K562 (cell line): ENCODE results near the gene C4orf50. TPM values are rescaled to one million over a fixed set of nuclear protein-coding genes. Genes with fewer than 3 reads are reported as not detected.

Experiments used
- ATAC-seq: fragments of 200-7000 bp; cut with Tn5 transposase; 3 replicates; pipeline ENCODE4 v1.9.1; 2020; ENCODE audit warnings: moderate library complexity
- BruUV-seq: library from RNA; stranded (reverse); fragments of 400-500 nt; replicated peaks from 2 replicates; lab custom pipeline; 2021; lab: Mats Ljungman, UMichigan
- CTCF ChIA-PET: fragments of 300-600 bp; formaldehyde crosslinking; extraction: SDS; loops from one replicate; lab custom pipeline; 2021; ENCODE audit warnings: low intra/inter-chr PET ratio; lab: Yijun Ruan, JAX
- POLR2A ChIA-PET: fragments of 300-600, 350-650 bp; sonication (Branson Sonifier 250); formaldehyde crosslinking; extraction: SDS; loops from one replicate; lab custom pipeline; 2021; ENCODE audit warnings: antibody characterized with exemption, inconsistent platforms; lab: Yijun Ruan, JAX
- DNase-seq, 4 experiments: peaks; one replicate each; pipeline versions ENCODE4 v3.0.0 to v3.0.0-alpha.2; 2011 to 2018; ENCODE audit warnings: low spot score in 3 of 4, mixed read lengths in 3 of 4; ENCODE audit errors: extremely low read depth in 1 of 4
- FAIRE-seq: peaks from 2 replicates; lab custom pipeline; 2011; peaks lifted over from hg19 to GRCh38; lab: Jason Lieb, UNC
- H2AFZ ChIP-seq: 2 replicates; pipeline ENCODE4 v1.6.0; 2011; ENCODE audit warnings: low read depth, low read length, control low read depth, inconsistent platforms
- H3K27ac ChIP-seq: fragments of 200-600 bp; 3 replicates; pipeline ENCODE4 v1.8.0; 2011; ENCODE audit warnings: low read depth, mild to moderate bottlenecking, control low read depth, inconsistent platforms, low read length, moderate library complexity, mixed read lengths; ENCODE audit errors: extremely low read depth
- H3K27me3 ChIP-seq, 2 experiments: fragments of 300-600 bp in 1 of 2; 2 replicates in 1 of 2; 3 replicates in 1 of 2; pipeline versions ENCODE4 v1.6.0 to v1.8.0; 2011; ENCODE audit warnings: inconsistent platforms in 2 of 2, low read length in 2 of 2, mild to moderate bottlenecking in 1 of 2, mixed read lengths in 1 of 2, moderate library complexity in 1 of 2; ENCODE audit not compliant: control insufficient read depth in 2 of 2, insufficient read depth in 2 of 2
- H3K36me3 ChIP-seq: fragments of 300-600 bp; 3 replicates; pipeline ENCODE4 v1.8.0; 2011; ENCODE audit warnings: mild to moderate bottlenecking, low read length, inconsistent platforms; ENCODE audit not compliant: control insufficient read depth, insufficient read depth
- H3K4me1 ChIP-seq, 2 experiments: fragments of 200-600 bp in 1 of 2; replicated peaks in 1 of 2; 2 replicates in 1 of 2; 3 replicates in 1 of 2; pipeline versions ENCODE4 v1.5.1 to v1.8.0; 2011; ENCODE audit warnings: inconsistent platforms in 2 of 2, low read length in 2 of 2, mild to moderate bottlenecking in 1 of 2, mixed read lengths in 1 of 2, moderate library complexity in 1 of 2; ENCODE audit not compliant: control insufficient read depth in 2 of 2, insufficient read depth in 2 of 2
- H3K4me2 ChIP-seq: 2 replicates; pipeline ENCODE4 v1.6.1; 2011; ENCODE audit warnings: low read length, control low read depth, inconsistent platforms, mixed read lengths; ENCODE audit not compliant: insufficient read depth
- H3K4me3 ChIP-seq: fragments of 200-600 bp; sonication (generic), shearing (Covaris generic); 2 replicates; pipeline ENCODE4 v1.5.1; 2016; ENCODE audit warnings: control low read depth, inconsistent platforms
- H3K79me2 ChIP-seq: fragments of 200-600 bp; 3 replicates; pipeline ENCODE4 v1.8.0; 2011; ENCODE audit warnings: low read length, inconsistent platforms; ENCODE audit not compliant: control insufficient read depth, insufficient read depth
- H3K9ac ChIP-seq, 2 experiments: 2 replicates each; pipeline versions ENCODE4 v1.6.0 to v1.6.1; 2011; ENCODE audit warnings: low read depth in 2 of 2, low read length in 2 of 2, control low read depth in 1 of 2, inconsistent platforms in 1 of 2, mild to moderate bottlenecking in 1 of 2, mixed read lengths in 1 of 2; ENCODE audit not compliant: insufficient read depth in 1 of 2
- H3K9me1 ChIP-seq: one replicate; pipeline ENCODE4 v1.6.0; 2011; ENCODE audit warnings: inconsistent platforms, mild to moderate bottlenecking, low read length, moderate library complexity; ENCODE audit not compliant: control insufficient read depth, insufficient read depth
- H3K9me3 ChIP-seq: replicated peaks from 2 replicates; pipeline ENCODE4 v1.5.1; 2011; ENCODE audit warnings: low read depth, low read length, inconsistent platforms; ENCODE audit not compliant: control insufficient read depth, insufficient read depth
- H4K20me1 ChIP-seq: replicated peaks from 2 replicates; pipeline ENCODE4 v1.6.1; 2011; ENCODE audit warnings: low read length, inconsistent platforms, mixed read lengths; ENCODE audit not compliant: control insufficient read depth, insufficient read depth
- BCL6 ChIP-seq: fragments of 250-450 bp; sonication (Bioruptor Pico); IDR thresholded peaks from 2 replicates; pipeline ENCODE4 v1.4.0; 2020
- CTCFL ChIP-seq: IDR thresholded peaks from 2 replicates; pipeline ENCODE4 v1.6.1; 2011; ENCODE audit warnings: borderline replicate concordance, low read depth, mild to moderate bottlenecking, moderate library complexity, low read length; ENCODE audit not compliant: insufficient read depth, poor library complexity, severe bottlenecking
- HDAC6 ChIP-seq: IDR thresholded peaks from 2 replicates; pipeline ENCODE4 v1.6.1; 2012; ENCODE audit warnings: low read depth, mild to moderate bottlenecking, control low read depth, inconsistent platforms, low read length, moderate library complexity
- NRF1 ChIP-seq, 2 experiments: fragments of 450-650 bp; IDR thresholded peaks in 1 of 2; conservative IDR thresholded peaks in 1 of 2; 2 replicates each; pipeline ENCODE4 v1.6.1; 2014; ENCODE audit warnings: mild to moderate bottlenecking in 2 of 2
- POLR3G ChIP-seq: IDR thresholded peaks from 2 replicates; pipeline ENCODE4 v1.6.1; 2011; ENCODE audit not compliant: insufficient read length, insufficient replicate concordance; ENCODE audit errors: extremely low read depth
- RB1 ChIP-seq: fragments of 450-650 bp; IDR thresholded peaks from 2 replicates; pipeline ENCODE4 v1.6.1; 2017; ENCODE audit warnings: low read depth, mild to moderate bottlenecking
- STAT5B ChIP-seq: fragments of 250-450 bp; sonication (Bioruptor Pico); IDR thresholded peaks from 2 replicates; pipeline ENCODE4 v1.8.0; 2021; ENCODE audit warnings: mild to moderate bottlenecking, inconsistent platforms
- UBTF ChIP-seq, 2 experiments: IDR thresholded peaks; 2 replicates each; pipeline ENCODE4 v1.6.1; 2012; ENCODE audit warnings: improper control_type of control experiment in 2 of 2, low read depth in 2 of 2, low read length in 2 of 2, borderline replicate concordance in 1 of 2
- ZNF232 ChIP-seq: sonication (generic); formaldehyde crosslinking; IDR thresholded peaks from 2 replicates; pipeline ENCODE4 v1.8.0; 2022; ENCODE audit warnings: mild to moderate bottlenecking, missing genetic modification reagents
- ZNF778 ChIP-seq: fragments of 450-650 bp; formaldehyde crosslinking; IDR thresholded peaks from 2 replicates; pipeline ENCODE4 v1.4.0; 2020; ENCODE audit warnings: mild to moderate bottlenecking, moderate library complexity
- WGBS: fragments of 100-300 bp; shearing (Covaris generic); methylation state at CpG from one replicate; pipeline ENCODE4 v1.1.6; 2016; ENCODE audit warnings: low coverage, mixed read lengths; ENCODE audit not compliant: insufficient coverage; ENCODE audit errors: missing lambda C conversion rate; 5-methylcytosine and 5-hydroxymethylcytosine counted together
- in situ Hi-C: fragments of 300-500 bp; cut with MboI; formaldehyde crosslinking; loops from 4 replicates; pipeline ENCODE4 v1.15.0; 2018; ENCODE audit warnings: inconsistent platforms, mixed read lengths
- intact Hi-C: fragments of 100-400 bp; cut with micrococcal nuclease; formaldehyde crosslinking; loops from 2 replicates; pipeline ENCODE4 v1.14.2; 2022
- polyA plus RNA-seq, 8 experiments: library from polyadenylated mRNA; depleted of rRNA in 4 of 8; stranded (reverse) in 5 of 8; unstranded in 3 of 8; fragments of >200 nt; fragmentation: Nextera tagmentation in 2 of 8; fragmentation: Illumina TruSeq in 1 of 8; extraction: Ambion mirVana in 2 of 8; extraction: Trizol in 1 of 8; gene quantifications; 2 replicates each; pipeline versions ENCODE4 v1.2.1 to v1.2.3, GENCODE V29; 2011 to 2014; ENCODE audit warnings: inconsistent platforms in 1 of 8, missing spikeins in 1 of 8
- total RNA-seq, 7 experiments: library from RNA; depleted of rRNA in 6 of 7; stranded (reverse); fragments of >200 nt in 6 of 7; fragmentation: Illumina TruSeq in 2 of 7; extraction: Trizol in 2 of 7; gene quantifications; 2 replicates each; pipeline versions ENCODE4 v1.2.1 to v1.2.3, GENCODE V29; 2011 to 2021; ENCODE audit warnings: low replicate concordance in 1 of 7

The C4orf50 gene
- total and polyA plus RNA-seq, 9 of the 15 experiments (the other 6 are each of a cell fraction or from before 2014, with no cell fraction given): not detected

GRCh38 chr4:6008766-6009385, 9.4 kb downstream of the C4orf50 start:
- no peaks in the 10 kb centered on the region for H3K9me1 ChIP-seq
- TF ChIP-seq POLR3G: no peak
- no peak for TF ChIP-seq BCL6 (CRISPR knock-in tag)
- no peak for TF ChIP-seq ZNF778 (CRISPR knock-in tag)
- peaks cover 2% of the 10 kb centered on the region; the same call in 1 of the 2 replicates for H3K9me3 ChIP-seq
- CTCF ChIA-PET: no interaction called here
- no peak overlapping the region for H3K4me2 ChIP-seq
- 4% methylated on average over 19 of the region's 19 CpGs for whole genome bisulfite sequencing
- H3K4me3 ChIP-seq: no peak overlapping the region
- intact Hi-C loops (no loop called here), in situ Hi-C loops (no loop called here)
- FAIRE-seq (no peak), DNase-seq (no peak), ATAC-seq (no peak)
- no peaks in the 10 kb centered on the region for H3K79me2 ChIP-seq
- BruUV-seq: no TSS peak
- no peaks in the 10 kb centered on the region for H3K36me3 ChIP-seq
- no peaks in the 10 kb centered on the region; the same call in 1 of the 2 replicates for H4K20me1 ChIP-seq
- no peak overlapping the region for H3K9ac ChIP-seq
- H2AFZ ChIP-seq: no peak overlapping the region
- no peaks in the 10 kb centered on the region; a peak in 1 of 5 replicates for H3K4me1 ChIP-seq
- peaks cover 0 to 23% of the 10 kb centered on the region in 2 experiments; a peak in 2 of 5 replicates for H3K27me3 ChIP-seq
- POLR2A ChIA-PET: interaction anchor here (0.6 kb wide), 1 partner anchor 19 kb away, joined by 3 read pairs; no protein-coding TSS in a partner anchor
- no peak overlapping the region for H3K27ac ChIP-seq

- Histone ChIP-seq H3K27me3 (peaks cover 0 to 18% of the 10 kb centered on the region in 2 experiments; a peak in 2 of 5 replicates), H3K4me2 (no peak overlapping the region), H3K79me2 (no peaks in the 10 kb centered on the region), H3K27ac (no peak overlapping the region), H3K4me1 (no peaks in the 10 kb centered on the region; a peak in 1 of 5 replicates), H4K20me1 (no peaks in the 10 kb centered on the region; the same call in 1 of the 2 replicates), H3K9me1 (no peaks in the 10 kb centered on the region), H3K9ac (no peak overlapping the region), H3K4me3 (no peak overlapping the region), H3K9me3 (peaks cover 3% of the 10 kb centered on the region; the same call in 1 of the 2 replicates), H2AFZ (no peak overlapping the region), H3K36me3 (no peaks in the 10 kb centered on the region)
- DNase-seq (peak; percentile 19 to 48 (median 30)), FAIRE-seq (no peak), ATAC-seq (peak; percentile 95)
- CTCF ChIA-PET: no interaction called here
- POLR2A ChIA-PET: no interaction called here
- in situ Hi-C loops (no loop called here), intact Hi-C loops (no loop called here)
- no TSS peak for BruUV-seq
- 2% methylated on average over 35 of the region's 54 CpGs for WGBS
- no peak for TF ChIP-seq STAT5B (CRISPR knock-in tag)
- TF ChIP-seq RB1: peak; percentile 39; the same call in 1 of the 2 replicates
- 0 out of 4 replicates have a peak, but pooled peaks of 1 of the 2 experiments have one; percentile 59 for TF ChIP-seq UBTF (IDR thresholded peaks at IDR 0.05; ENCODE audit: borderline replicate concordance in 1 of 2, low read depth in 2 of 2, low read length in 2 of 2)
- peak; percentile 45 for TF ChIP-seq CTCFL
- peak; percentile 22 to 44; a peak in 2 of 4 replicates for TF ChIP-seq NRF1 (conservative IDR thresholded peaks at IDR 0.05 in 1 of 2, IDR thresholded peaks at IDR 0.05 in 1 of 2)
- TF ChIP-seq ZNF232 (CRISPR knock-in tag): no peak
- TF ChIP-seq HDAC6: 0 out of 2 replicates have a peak, but pooled peaks have one; percentile 11
These were observed 10.1 kb downstream of the C4orf50 start for GRCh38 chr4:6008092-6008551.
